ENCODE measurements around the gene HOXD12. TPM values are rescaled to one million over a fixed set of nuclear protein-coding genes. Genes with fewer than 3 reads are reported as not detected.

HOXD12 gene
- total RNA-seq, 1 experiment from 2014 or later = 0.58 TPM

- Histone ChIP-seq H3K4me3 (ENCODE audit: low read depth, low read length, poor library complexity, severe bottlenecking) (peak overlapping the region; percentile 68), H3K4me1 (ENCODE audit: insufficient read depth, low read length, poor library complexity, severe bottlenecking) (peaks cover 26% of the 10 kb centered on the region), H3K27me3 (replicated peaks; ENCODE audit: insufficient read depth, low read depth, low read length, poor library complexity) (no peaks in the 10 kb centered on the region), H3K36me3 (ENCODE audit: insufficient read depth, low read length, poor library complexity, severe bottlenecking) (peaks cover 7% of the 10 kb centered on the region), H3K9me3 (ENCODE audit: low read depth, low read length, poor library complexity, severe bottlenecking) (no peaks in the 10 kb centered on the region), H3K27ac (ENCODE audit: low read depth, low read length, poor library complexity, severe bottlenecking) (peak overlapping the region; percentile 87)
- DNase-seq (ENCODE audit: low spot score) = no peak
- TF ChIP-seq EZH2 (IDR thresholded peaks at IDR 0.05; ENCODE audit: borderline replicate concordance, low read depth, low read length, poor library complexity, severe bottlenecking) = no peak
- no peak for TF ChIP-seq CTCF (conservative IDR thresholded peaks at IDR 0.05; ENCODE audit: low read depth, low read length)
- intact Hi-C loops (cut with micrococcal nuclease; ENCODE audit: unreplicated experiment) = loop anchor here (5.0 to 10.0 kb wide), 3 partner anchors 1063 to 1393 kb away; partner anchors contain the start of gene CHN1
- ChIA-PET CTCF (no interaction called here), POLR2A (ENCODE audit: low non-redundant PET) (no interaction called here)
- no TSS peak for BruUV-seq (replicated peaks)
These were observed 4.2 kb upstream of the HOXD12 start for GRCh38 chr2:176095421-176095820.

DNA sequence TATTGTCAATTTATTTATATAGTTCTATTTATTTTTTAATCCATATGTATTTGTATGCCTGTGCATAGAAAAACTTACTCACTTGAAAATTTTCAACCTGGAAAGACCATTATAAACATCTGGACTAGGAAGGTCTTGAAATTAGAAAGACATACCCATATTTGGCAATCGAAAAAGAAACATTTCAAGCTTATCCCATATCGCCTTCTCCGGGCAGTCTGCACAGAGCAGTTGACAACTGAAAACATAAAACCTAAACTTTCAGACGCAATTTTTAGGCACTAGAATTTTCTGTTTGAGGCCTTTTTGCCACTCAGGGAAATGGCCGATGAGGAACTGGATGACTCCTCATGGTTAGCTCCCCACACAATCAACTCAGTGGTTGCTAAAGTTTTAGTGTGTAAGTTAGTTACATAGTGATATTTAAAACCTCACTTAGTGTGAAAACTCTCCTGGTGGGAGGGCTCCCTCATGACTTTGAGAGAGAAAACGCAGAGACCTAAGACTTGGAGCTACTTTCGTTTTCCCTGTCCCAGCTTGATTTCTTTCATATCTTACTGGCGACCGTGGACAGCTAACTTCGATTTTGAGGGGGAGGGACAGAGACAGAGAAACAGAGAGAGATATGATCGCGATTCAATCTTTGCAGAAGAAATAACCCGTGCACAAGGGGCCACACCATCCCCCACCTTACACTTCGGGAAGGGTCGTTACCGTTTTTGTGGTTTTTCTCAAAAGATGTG is 3.2 kb upstream of the HOXD12 start:
- H3K9me3 ChIP-seq (ENCODE audit: low read depth, low read length, poor library complexity, severe bottlenecking) = no peaks in the 10 kb centered on the region
- peaks cover 33% of the 10 kb centered on the region for H3K4me1 ChIP-seq (ENCODE audit: insufficient read depth, low read length, poor library complexity, severe bottlenecking)
- no peaks in the 10 kb centered on the region for H3K27me3 ChIP-seq (replicated peaks; ENCODE audit: insufficient read depth, low read depth, low read length, poor library complexity)
- BruUV-seq (replicated peaks) = TSS peak; percentile 44
- peak overlapping the region; percentile 87 for H3K27ac ChIP-seq (ENCODE audit: low read depth, low read length, poor library complexity, severe bottlenecking)
- POLR2A ChIA-PET (ENCODE audit: low non-redundant PET) = interaction anchor here (0.5 kb wide), 1 partner anchor 10 kb away, joined by 3 read pairs; no protein-coding TSS in a partner anchor
- H3K36me3 ChIP-seq (ENCODE audit: insufficient read depth, low read length, poor library complexity, severe bottlenecking) = peaks cover 7% of the 10 kb centered on the region
- peak; percentile 64 for DNase-seq (ENCODE audit: low spot score)
- intact Hi-C loops (cut with micrococcal nuclease; ENCODE audit: unreplicated experiment) = loop anchor here (5.0 to 10.0 kb wide), 3 partner anchors 1064 to 1394 kb away; partner anchors contain the start of gene CHN1
- TF ChIP-seq EZH2 (IDR thresholded peaks at IDR 0.05; ENCODE audit: borderline replicate concordance, low read depth, low read length, poor library complexity, severe bottlenecking) (no peak), CTCF (conservative IDR thresholded peaks at IDR 0.05; ENCODE audit: low read depth, low read length) (no peak)
- peak overlapping the region; percentile 68 for H3K4me3 ChIP-seq (ENCODE audit: low read depth, low read length, poor library complexity, severe bottlenecking)
- CTCF ChIA-PET = interaction anchor here (0.6 to 2.4 kb wide), 7 partner anchors 8 to 1348 kb away, joined by 3 to 18 read pairs (median 4); no protein-coding TSS in a partner anchor

GRCh38 chr2:176096986-176097819 is 2.4 kb upstream of the HOXD12 start:
- ChIA-PET POLR2A (ENCODE audit: low non-redundant PET) (interaction anchor here (0.5 to 0.8 kb wide), 2 partner anchors 9 kb away, joined by 3 to 5 read pairs; no protein-coding TSS in a partner anchor), CTCF (interaction anchor here (0.6 to 2.4 kb wide), 10 partner anchors 7 to 1348 kb away, joined by 3 to 18 read pairs (median 4); no protein-coding TSS in a partner anchor)
- peaks cover 7% of the 10 kb centered on the region for H3K36me3 ChIP-seq (ENCODE audit: insufficient read depth, low read length, poor library complexity, severe bottlenecking)
- intact Hi-C loops (cut with micrococcal nuclease; ENCODE audit: unreplicated experiment) = loop anchor here (1.0 to 10.0 kb wide), 4 partner anchors 846 to 1395 kb away; partner anchors contain the start of gene CHN1
- peak overlapping the region; percentile 87 for H3K27ac ChIP-seq (ENCODE audit: low read depth, low read length, poor library complexity, severe bottlenecking)
- H3K4me1 ChIP-seq (ENCODE audit: insufficient read depth, low read length, poor library complexity, severe bottlenecking) = peaks cover 41% of the 10 kb centered on the region
- peak; percentile 95 for DNase-seq (ENCODE audit: low spot score)
- no peaks in the 10 kb centered on the region for H3K9me3 ChIP-seq (ENCODE audit: low read depth, low read length, poor library complexity, severe bottlenecking)
- H3K27me3 ChIP-seq (replicated peaks; ENCODE audit: insufficient read depth, low read depth, low read length, poor library complexity) = no peaks in the 10 kb centered on the region
- TF ChIP-seq EZH2 (IDR thresholded peaks at IDR 0.05; ENCODE audit: borderline replicate concordance, low read depth, low read length, poor library complexity, severe bottlenecking) (no peak), CTCF (conservative IDR thresholded peaks at IDR 0.05; ENCODE audit: low read depth, low read length) (peak; percentile 93)
- H3K4me3 ChIP-seq (ENCODE audit: low read depth, low read length, poor library complexity, severe bottlenecking) = peak overlapping the region; percentile 68
- no TSS peak for BruUV-seq (replicated peaks)
